Coronary artery (tissue), 2 donors: ENCODE results near the gene PCBP2.

Source experiments
- DNase-seq: peaks from one replicate; pipeline ENCODE4 v3.0.0-alpha.2; 2017; ENCODE audit warnings: low spot score
- H3K27ac ChIP-seq, 2 donors: fragments of 200-600 bp; sonication (generic); one replicate each; pipeline ENCODE4 v1.5.1; 2016 to 2019
- H3K4me3 ChIP-seq: fragments of 200-600 bp; sonication (generic); 2 replicates; pipeline ENCODE4 v1.5.1; 2016; ENCODE audit warnings: mild to moderate bottlenecking, moderate library complexity
- TF ChIP-seq, protein P1 (sequence below): fragments of 200-600 bp; sonication (generic); IDR thresholded peaks from one replicate; pipeline ENCODE4 v1.5.1; 2019; ENCODE audit warnings: antibody characterized with exemption

PCBP2 gene

DNA sequence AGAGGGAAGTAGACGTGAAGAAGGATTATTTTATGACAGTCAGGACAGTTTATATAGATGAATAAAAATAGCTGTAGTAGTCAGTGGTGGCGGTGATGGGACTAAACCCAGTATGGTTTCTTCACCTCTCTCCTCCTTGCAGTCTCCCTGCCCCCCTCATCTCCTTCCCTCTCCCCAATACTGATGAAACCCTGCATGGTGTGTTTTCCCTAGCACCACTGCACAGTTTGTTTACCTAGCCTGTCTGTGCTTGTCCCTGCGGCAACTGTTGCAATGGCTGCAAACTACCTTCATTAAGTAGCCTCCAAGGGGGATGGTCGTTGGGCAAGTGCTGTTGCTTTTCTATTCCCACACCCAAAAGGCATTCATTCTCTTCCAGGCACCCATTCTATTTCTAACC lies 14.7 kb downstream of the PCBP2 start:
- TF ChIP-seq, protein P1, sequence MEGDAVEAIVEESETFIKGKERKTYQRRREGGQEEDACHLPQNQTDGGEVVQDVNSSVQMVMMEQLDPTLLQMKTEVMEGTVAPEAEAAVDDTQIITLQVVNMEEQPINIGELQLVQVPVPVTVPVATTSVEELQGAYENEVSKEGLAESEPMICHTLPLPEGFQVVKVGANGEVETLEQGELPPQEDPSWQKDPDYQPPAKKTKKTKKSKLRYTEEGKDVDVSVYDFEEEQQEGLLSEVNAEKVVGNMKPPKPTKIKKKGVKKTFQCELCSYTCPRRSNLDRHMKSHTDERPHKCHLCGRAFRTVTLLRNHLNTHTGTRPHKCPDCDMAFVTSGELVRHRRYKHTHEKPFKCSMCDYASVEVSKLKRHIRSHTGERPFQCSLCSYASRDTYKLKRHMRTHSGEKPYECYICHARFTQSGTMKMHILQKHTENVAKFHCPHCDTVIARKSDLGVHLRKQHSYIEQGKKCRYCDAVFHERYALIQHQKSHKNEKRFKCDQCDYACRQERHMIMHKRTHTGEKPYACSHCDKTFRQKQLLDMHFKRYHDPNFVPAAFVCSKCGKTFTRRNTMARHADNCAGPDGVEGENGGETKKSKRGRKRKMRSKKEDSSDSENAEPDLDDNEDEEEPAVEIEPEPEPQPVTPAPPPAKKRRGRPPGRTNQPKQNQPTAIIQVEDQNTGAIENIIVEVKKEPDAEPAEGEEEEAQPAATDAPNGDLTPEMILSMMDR, result no peak
- Histone ChIP-seq H3K4me3 (no peak overlapping the region), H3K27ac (no peak overlapping the region)
- no peak for DNase-seq

DNA sequence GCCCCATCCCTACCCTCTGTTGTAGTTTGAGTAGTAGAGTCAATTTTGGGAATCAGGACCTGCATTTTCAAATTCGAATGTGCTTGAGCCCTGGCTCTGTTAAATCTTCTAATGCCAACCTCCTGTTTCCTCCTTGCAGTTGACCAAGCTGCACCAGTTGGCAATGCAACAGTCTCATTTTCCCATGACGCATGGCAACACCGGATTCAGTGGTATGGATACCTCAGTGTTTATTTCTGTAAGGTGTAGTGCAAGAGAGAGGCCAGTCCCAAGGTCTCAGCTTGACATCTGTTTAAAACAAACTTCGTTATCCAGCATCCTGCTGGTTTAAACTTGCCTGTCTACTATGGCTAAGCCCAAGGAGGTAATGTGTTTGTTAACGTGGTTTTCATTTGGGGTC lies 15.2 kb downstream of the PCBP2 start:
- no peak for DNase-seq
- no peak overlapping the region for H3K27ac ChIP-seq
- no peak overlapping the region for H3K4me3 ChIP-seq
- TF ChIP-seq, protein P1, result no peak

DNA sequence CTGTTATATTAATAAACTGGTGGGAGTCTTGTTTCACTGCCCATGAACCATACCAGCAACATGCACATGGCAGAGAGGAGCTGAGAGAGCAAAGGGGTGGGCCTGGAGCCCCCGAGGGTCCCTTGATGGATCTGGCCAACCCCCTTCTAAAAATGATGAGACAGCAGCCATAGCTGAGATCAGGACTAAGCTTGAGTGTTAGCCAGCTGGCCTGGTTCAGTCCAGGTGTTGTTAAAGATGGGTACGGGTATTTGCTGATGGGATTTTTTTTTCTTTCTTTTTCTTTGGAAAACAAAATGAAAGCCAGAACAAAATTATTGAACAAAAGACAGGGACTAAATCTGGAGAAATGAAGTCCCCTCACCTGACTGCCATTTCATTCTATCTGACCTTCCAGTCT lies 16.0 kb downstream of the PCBP2 start:
- Histone ChIP-seq H3K27ac (no peak overlapping the region), H3K4me3 (no peak overlapping the region)
- TF ChIP-seq, protein P1, result no peak
- DNase-seq, result no peak

DNA sequence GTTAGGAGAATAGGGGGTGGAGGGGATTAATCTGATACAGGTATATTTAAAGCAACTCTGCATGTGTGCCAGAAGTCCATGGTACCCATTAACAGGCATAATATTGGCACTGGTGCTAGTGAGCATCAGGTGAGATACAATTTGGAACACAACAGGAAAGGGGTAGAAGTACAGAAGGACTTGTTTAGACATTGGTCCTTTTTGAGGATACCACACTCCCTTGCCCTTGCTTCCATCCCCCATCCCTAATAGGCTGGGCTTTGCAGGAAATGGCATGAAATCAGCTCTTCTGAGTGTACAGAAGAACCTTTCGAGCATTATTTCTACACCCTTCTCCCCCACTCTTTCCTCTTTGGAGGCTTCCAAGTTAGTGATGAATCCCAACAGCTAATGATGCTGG lies 16.4 kb downstream of the PCBP2 start:
- TF ChIP-seq, protein P1, result no peak
- no peak overlapping the region for H3K27ac ChIP-seq
- DNase-seq, result no peak
- no peak overlapping the region for H3K4me3 ChIP-seq

DNA sequence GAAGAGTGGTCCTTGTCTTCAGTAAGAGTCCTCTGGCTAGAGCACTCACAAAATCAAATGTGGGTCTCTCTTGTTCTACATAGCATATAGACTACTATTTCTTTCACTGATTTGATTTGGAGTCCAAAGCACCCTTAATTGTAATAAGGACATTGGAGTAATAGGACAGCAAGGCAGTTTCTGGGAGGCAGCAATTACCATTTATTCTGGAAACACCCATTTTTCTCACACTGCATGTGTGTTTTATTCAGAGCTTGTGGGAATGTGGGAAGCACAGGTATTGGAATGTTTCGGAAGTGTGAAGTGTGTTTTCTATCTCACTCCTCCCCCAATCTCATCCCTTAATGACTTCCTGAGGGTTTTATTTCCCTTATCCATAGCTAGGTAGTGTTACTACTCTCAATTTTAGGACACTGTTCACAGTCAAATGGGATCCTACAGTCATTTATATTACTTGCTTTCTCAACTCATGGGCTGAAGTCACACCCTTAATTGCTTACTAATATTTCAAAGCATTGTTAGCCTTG lies 20.2 kb downstream of the PCBP2 start:
- Histone ChIP-seq H3K27ac (peak overlapping the region in 1 of 2 donors; percentile 2), H3K4me3 (no peak overlapping the region)
- no peak for DNase-seq
- TF ChIP-seq, protein P1, result no peak

DNA sequence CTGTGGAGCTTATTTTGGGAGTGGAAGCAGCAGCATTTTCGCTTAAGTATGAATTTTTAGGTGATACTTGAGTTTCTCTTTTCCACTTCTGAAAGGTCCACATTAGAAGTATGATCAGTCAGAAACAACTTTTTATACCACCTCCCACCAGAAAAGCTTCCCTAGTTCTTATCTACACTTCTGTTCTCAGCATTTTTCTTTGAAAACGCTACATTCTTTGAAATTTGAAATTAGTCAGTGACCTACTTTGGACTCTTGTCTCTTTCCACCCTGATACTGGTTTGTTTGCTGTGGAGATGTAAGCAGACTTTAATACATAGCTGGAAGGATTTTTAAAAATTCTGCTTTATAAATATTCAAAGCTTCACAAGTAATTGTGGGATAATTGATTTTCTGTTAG lies 22.2 kb downstream of the PCBP2 start:
- Histone ChIP-seq H3K27ac (no peak overlapping the region), H3K4me3 (no peak overlapping the region)
- DNase-seq, result no peak
- TF ChIP-seq, protein P1, result no peak

DNA sequence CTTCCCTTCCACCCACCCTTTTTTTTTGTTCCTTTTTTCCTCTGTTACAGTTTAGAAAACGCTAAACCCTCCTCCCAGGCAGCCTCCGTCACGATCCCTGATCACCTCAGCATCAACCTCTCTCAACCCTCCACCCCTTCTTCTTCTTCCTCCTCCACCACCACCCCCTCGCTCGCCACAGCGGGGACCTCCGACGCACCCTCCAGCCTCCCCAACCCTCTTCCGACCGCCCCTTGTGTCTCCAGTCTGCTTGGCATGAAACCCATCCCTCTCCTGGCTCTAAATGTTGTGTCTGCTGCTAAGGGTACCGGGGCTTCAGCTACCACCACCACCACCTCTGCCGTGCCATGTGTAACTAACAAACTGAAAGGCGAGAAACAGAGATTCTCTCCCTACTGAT lies 22.9 kb downstream of the PCBP2 start:
- TF ChIP-seq, protein P1, result no peak
- Histone ChIP-seq H3K4me3 (no peak overlapping the region), H3K27ac (peak overlapping the region in 1 of 2 donors; percentile 35)
- no peak for DNase-seq
